Measurements from ENCODE around the gene SCARF2. TPM values are rescaled to one million over a fixed set of nuclear protein-coding genes. Genes with fewer than 3 reads are reported as not detected.

SCARF2 gene
- total and polyA plus RNA-seq, 2 of the 8 experiments (the other 6 are each of a cell fraction or from before 2014, with no cell fraction given): 4.2 to 9.8 TPM

DNA sequence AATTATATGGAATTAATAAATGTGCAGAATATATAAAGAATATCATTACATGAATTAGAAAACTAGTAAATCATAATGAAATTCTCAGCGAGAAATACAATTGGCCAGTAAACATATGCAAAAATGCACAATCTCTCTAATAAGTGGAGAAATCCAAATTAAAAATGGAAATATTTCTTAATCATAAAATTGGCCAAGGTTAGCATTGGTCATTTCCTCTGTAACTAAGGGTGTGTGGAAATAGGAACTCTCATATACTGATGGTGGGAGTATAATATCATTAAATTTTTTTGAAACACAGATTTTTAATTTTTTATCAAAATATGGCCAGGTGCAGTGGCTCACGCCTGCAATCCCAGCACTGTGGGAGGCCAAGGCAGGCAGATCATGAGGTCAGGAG, 51.3 kb downstream of the SCARF2 start:
- CTCF ChIA-PET (ENCODE audit: partially characterized antibody): no interaction called here
- Histone ChIP-seq H3K36me3 (ENCODE audit: control insufficient read depth in 2 of 4, insufficient read depth in 4 of 4, low read length in 3 of 4) (no peaks in the 10 kb centered on the region), H3K79me1 (ENCODE audit: low read depth, low read length) (no peaks in the 10 kb centered on the region), H4K5ac (ENCODE audit: insufficient read length, low read depth, low read length) (no peak overlapping the region), H2BK12ac (ENCODE audit: low read depth, low read length) (no peak overlapping the region), H2BK120ac (replicated peaks; ENCODE audit: low read depth, low read length) (no peak overlapping the region), H3K4ac (replicated peaks; ENCODE audit: insufficient read length, low read depth, low read length) (no peak overlapping the region), H3K14ac (ENCODE audit: insufficient read length) (no peak overlapping the region), H3K27ac (ENCODE audit: low read depth, low read length) (no peak overlapping the region), H4K20me1 (replicated peaks in 1 of 2; ENCODE audit: control insufficient read depth in 1 of 2, insufficient read depth in 2 of 2, low read length in 2 of 2) (no peaks in the 10 kb centered on the region), H2BK20ac (ENCODE audit: low read length) (no peak overlapping the region), H3K4me3 (ENCODE audit: extremely low read depth in 1 of 4, insufficient read depth in 2 of 4, low read depth in 3 of 4, low read length in 4 of 4) (no peak overlapping the region), H3K23me2 (ENCODE audit: low read depth, low read length) (no peaks in the 10 kb centered on the region), H2AFZ (ENCODE audit: low read length) (no peak overlapping the region), H4K8ac (ENCODE audit: extremely low read depth, insufficient read depth, low read length) (no peak overlapping the region), H3K27me3 (replicated peaks in 1 of 4; ENCODE audit: control insufficient read depth in 3 of 4, extremely low read depth in 1 of 4, insufficient read depth in 3 of 4, low read length in 3 of 4) (no peaks in the 10 kb centered on the region), H3K9me3 (ENCODE audit: insufficient read depth in 2 of 2, low read depth in 1 of 2, low read length in 1 of 2) (no peaks in the 10 kb centered on the region), H3K9ac (replicated peaks in 1 of 4; ENCODE audit: extremely low read depth in 1 of 4, low read depth in 3 of 4, low read length in 3 of 4) (no peak overlapping the region), H2AK5ac (ENCODE audit: low read depth, low read length) (no peak overlapping the region), H3K4me2 (ENCODE audit: insufficient read depth in 1 of 2, low read depth in 2 of 2, low read length in 2 of 2) (no peak overlapping the region), H2BK5ac (ENCODE audit: low read depth, low read length) (no peak overlapping the region), H4K91ac (replicated peaks; ENCODE audit: insufficient read length, low read length) (no peak overlapping the region), H3K4me1 (replicated peaks in 1 of 4; ENCODE audit: control insufficient read depth in 3 of 4, insufficient read depth in 4 of 4, low read length in 3 of 4) (no peaks in the 10 kb centered on the region), H2BK15ac (ENCODE audit: low read length) (no peak overlapping the region), H3K18ac (ENCODE audit: extremely low read depth, low read length) (no peak overlapping the region), H3K56ac (replicated peaks; ENCODE audit: insufficient read length, low read depth, low read length) (no peak overlapping the region), H3K23ac (ENCODE audit: insufficient read length) (no peak overlapping the region), H3K79me2 (ENCODE audit: control insufficient read depth in 1 of 2, insufficient read depth in 2 of 2, low read length in 2 of 2) (no peaks in the 10 kb centered on the region)
- POLR2A ChIA-PET (ENCODE audit: partially characterized antibody): no interaction called here
- FAIRE-seq (no peak), DNase-seq (ENCODE audit: low read depth in 1 of 2, low spot score in 2 of 2) (no peak)
- 95% methylated on average over 2 of the region's 2 CpGs; no CpG with 5 or more reads in 1 of the 2 experiments for WGBS, 2 experiments (ENCODE audit: extremely low coverage in 1 of 2, insufficient coverage in 1 of 2, insufficient read length in 1 of 2, insufficient replicate concordance in 2 of 2, low coverage in 1 of 2, low lambda C conversion rate in 2 of 2, missing lambda C conversion rate in 1 of 2)
- no peak for TF ChIP-seq EZH2 (IDR thresholded peaks at IDR 0.05; ENCODE audit: low read depth, low read length, severe bottlenecking)
- no peak for TF ChIP-seq POLR2AphosphoS5 (IDR thresholded peaks at IDR 0.05; ENCODE audit: low read depth, low read length)
- TF ChIP-seq SRF (IDR thresholded peaks at IDR 0.05; ENCODE audit: low read depth, low read length): no peak
- TF ChIP-seq, protein P1, sequence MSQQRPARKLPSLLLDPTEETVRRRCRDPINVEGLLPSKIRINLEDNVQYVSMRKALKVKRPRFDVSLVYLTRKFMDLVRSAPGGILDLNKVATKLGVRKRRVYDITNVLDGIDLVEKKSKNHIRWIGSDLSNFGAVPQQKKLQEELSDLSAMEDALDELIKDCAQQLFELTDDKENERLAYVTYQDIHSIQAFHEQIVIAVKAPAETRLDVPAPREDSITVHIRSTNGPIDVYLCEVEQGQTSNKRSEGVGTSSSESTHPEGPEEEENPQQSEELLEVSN (IDR thresholded peaks at IDR 0.05): no peak
